Stimulated activated CD8-positive, alpha-beta memory T cell treated with anti-CD3 and anti-CD28 coated beads, Interleukin-15, amount 100 ng/mL, for 1 hour (primary cell): ENCODE data around the gene IFNL4.
"Not testable (repeated sequence)": the region's sequence is repeated elsewhere in the genome, so short reads cannot be mapped to it uniquely, and the experiment has no call there.

ENCODE experiments used
- DNase-seq: peaks from one replicate; pipeline ENCODE4 v3.0.0-alpha.2; 2020; ENCODE audit warnings: low read depth

The IFNL4 gene

GRCh38 chr19:39254531-39255345 lies 6.1 kb upstream of the IFNL4 start:
- no peak for DNase-seq

GRCh38 chr19:39253374-39254149 lies 4.9 kb upstream of the IFNL4 start:
- DNase-seq = no peak

- no peak for DNase-seq
These were observed 3.8 kb upstream of the IFNL4 start for GRCh38 chr19:39252458-39252857.

- DNase-seq = no peak
These were observed 3.2 kb upstream of the IFNL4 start for GRCh38 chr19:39251846-39252245.

GRCh38 chr19:39251081-39251480 lies 2.4 kb upstream of the IFNL4 start:
- DNase-seq = no peak

DNA sequence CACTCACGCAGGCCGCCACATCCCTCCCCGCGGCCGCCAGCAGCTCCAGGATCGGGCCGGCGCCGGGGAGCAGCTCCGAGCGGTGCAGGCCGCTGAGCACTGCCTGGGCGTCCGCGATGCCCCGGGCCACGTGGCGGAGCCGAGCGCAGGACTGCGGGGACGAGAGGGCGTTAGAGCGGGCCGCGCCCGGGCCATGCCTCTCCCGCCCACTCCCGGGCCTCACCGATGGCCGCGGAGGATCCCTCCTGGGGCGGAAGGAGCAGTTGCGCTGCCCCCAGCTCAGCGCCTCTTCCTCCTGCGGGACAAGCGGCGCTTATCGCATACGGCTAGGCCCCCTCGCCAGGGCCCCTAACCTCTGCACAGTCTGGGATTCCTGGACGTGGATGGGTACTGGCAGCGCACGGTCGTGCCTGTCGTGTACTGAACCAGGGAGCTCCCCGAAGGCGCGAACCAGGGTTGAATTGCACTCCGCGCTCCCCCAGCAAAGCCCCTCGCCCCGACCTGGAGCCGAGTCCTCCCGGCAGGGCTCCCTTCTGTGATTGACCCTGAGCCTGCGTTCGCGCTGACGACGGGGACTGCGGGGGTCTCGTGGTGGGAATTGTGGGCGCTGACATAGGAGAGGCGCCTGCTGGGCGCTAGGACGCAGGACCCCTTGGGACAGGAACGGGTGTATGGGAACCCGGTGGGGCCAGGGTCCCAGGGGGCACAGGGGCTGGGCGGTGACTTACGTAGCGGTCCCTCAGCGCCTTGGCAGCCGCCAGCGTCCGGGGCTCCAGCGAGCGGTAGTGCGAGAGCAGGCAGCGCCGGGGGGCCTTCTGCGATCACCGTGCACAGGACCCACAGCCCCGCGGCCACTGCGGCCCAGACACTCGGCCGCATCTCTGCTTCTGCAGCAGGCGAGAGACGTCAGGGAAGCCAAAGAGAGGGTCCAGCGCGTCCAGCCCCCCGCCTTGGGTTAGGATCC lies 673 bp downstream of the IFNL4 start:
- DNase-seq = no peak

DNA sequence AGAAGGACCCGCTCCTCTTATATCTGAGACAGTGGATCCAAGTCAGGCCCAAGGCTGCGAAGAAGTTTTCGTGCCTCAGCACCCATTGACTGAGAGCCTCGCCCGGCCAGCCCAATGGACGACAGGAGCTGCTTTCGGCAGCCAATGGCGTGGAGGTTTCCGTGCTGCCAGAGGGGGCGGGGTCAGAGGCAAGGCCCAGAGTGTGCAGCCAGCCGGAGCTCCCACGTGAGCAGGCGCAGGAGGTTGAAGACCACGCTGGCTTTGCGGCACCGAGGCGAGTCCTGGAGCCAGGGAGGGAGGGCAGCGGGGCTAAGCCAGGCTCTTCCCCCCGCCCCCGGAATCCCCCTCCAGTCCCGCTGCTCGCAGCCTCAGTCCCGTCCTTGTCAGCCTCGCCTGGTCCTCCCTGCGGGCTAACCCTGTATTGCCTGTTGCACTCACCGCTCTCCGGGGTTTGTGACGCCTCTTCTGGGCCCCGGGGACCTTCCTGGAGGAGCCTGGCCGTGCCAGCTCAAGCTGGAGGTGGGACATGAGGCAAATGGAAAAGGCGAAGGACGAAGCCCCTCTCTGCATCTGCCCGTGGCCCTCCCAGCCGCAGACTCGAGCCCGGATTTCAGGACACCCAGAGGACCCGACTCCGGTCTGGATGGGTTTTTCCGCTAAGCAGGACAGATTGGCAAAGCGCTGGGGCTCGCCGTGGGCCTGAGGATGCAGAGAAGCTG lies 1.5 kb downstream of the IFNL4 start:
- no peak for DNase-seq

DNA sequence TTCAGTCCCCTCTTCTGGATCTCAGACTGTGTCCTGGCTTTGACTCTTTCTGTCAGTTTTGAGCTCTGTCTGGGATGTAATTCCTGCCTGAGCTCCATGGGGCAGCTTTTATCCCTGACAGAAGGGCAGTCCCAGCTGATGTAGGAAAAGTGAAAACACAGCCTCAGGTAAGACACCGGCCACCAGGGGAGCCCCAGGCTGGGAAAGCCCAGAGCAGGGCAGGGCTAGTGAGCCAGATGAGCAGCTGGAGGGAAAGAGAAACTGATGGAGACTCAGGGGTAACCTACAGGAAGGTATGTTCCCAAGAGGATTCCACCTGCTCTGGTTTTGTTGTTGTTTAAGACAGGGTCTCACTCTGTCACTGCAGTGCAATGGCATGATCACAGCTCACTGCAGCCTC lies 3.5 kb downstream of the IFNL4 start:
- not testable (repeated sequence) for DNase-seq

GRCh38 chr19:39244410-39245100 lies 4.1 kb downstream of the IFNL4 start, which contains the start of gene IFNL3:
Gene IFNL3, minus strand, starts transcription at chr19:39245006. Its CDS starts 39 bp downstream, at chr19:39244967.
- not testable (repeated sequence) for DNase-seq

GRCh38 chr19:39243741-39244140 lies 4.9 kb downstream of the IFNL4 start:
- not testable (repeated sequence) for DNase-seq

- DNase-seq = no peak
These were observed 8.2 kb downstream of the IFNL4 start for GRCh38 chr19:39240421-39240820.

GRCh38 chr19:39238944-39239343 lies 9.7 kb downstream of the IFNL4 start:
- DNase-seq = no peak

GRCh38 chr19:39238209-39238608 lies 10.4 kb downstream of the IFNL4 start:
- no peak for DNase-seq

GRCh38 chr19:39237200-39238184 lies 11.2 kb downstream of the IFNL4 start:
- no peak for DNase-seq

- DNase-seq = no peak
These were observed 12.1 kb downstream of the IFNL4 start for GRCh38 chr19:39236527-39236926.

GRCh38 chr19:39232708-39233107 lies 15.9 kb downstream of the IFNL4 start:
- DNase-seq = no peak

DNA sequence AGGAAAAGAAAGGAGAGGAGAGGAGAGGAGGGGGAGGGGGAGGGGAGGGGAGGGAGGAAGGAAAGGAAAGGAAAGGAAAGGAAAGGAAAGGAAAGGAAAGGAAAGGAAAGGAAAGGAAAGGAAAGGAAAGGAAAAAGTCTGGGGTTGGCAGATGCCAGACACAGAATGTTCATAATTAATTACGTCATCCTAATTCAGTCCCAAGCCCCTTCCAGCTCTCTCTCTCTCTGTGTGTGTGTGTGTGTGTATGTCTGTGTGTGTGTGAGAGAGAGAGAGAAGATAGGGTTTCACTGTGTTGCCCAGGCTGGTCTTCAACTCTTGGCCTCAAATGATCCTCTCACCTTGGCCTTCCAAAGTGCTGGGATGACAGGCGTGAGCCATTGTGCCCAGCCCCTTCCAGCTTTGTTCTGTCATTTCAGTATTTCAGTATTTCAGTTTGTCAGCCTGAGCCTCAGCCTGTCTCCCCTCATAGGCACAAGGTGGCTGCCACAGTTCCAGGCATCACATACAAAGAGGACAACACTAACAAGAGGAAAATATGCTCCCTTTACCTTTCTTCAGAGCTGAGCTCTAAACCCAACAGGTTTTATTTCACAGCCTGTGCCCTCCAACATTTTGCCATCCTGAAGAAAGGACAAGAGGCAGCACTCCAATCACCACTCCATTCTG lies 18.4 kb downstream of the IFNL4 start:
- DNase-seq = no peak

GRCh38 chr19:39224910-39225309 lies 23.7 kb downstream of the IFNL4 start:
- DNase-seq = no peak

DNA sequence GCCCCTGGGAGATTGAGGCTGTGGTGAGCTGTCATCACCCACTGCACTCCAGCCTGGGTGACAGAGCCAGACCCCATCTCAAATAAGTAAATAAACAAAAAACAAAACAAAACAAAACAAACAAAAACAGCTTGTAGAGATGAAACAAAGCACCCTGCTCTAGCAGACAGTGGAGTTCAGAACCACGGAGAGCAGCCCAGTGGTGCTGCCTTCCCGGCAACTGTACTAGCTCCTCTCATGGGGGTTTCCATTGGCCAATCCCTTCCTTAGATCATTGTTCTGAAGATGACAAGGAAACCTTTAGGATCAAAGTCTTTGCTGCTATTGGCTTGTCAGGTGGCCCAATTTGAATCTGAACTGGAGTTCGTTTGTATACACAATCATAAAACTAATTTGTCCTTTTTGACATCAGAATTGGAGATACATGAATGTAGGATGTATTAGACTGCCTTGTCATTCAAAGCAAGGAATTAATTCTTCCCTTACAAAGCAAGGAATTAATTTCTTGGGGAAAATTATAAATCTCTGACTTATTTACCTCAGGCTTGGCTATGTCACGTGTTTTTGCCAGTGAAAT lies 24.9 kb downstream of the IFNL4 start:
- DNase-seq = no peak
